BJ (cell line): ENCODE measurements around the gene OR6S1. TPM values are rescaled to one million over a fixed set of nuclear protein-coding genes. Genes with fewer than 3 reads are reported as not detected.

ENCODE experiments used
- CTCF ChIA-PET: fragments of 350-600 bp; formaldehyde crosslinking; extraction: SDS; loops from one replicate; lab custom pipeline; 2021; ENCODE audit warnings: antibody characterized with exemption, inconsistent platforms; lab: Yijun Ruan, JAX
- POLR2A ChIA-PET: fragments of 300-600 bp; sonication (Branson Sonifier 250); formaldehyde crosslinking; extraction: SDS; loops from one replicate; lab custom pipeline; 2021; ENCODE audit warnings: antibody characterized with exemption; lab: Charles Lee
- DNase-seq: peaks from one replicate; pipeline ENCODE4 v3.0.0-alpha.2; 2011; ENCODE audit warnings: low read depth
- H3K27me3 ChIP-seq: 2 replicates; pipeline ENCODE4 v1.6.0; 2011; ENCODE audit warnings: low read length; ENCODE audit not compliant: control insufficient read depth, insufficient read depth
- H3K36me3 ChIP-seq: 2 replicates; pipeline ENCODE4 v1.5.1; 2011; ENCODE audit warnings: low read length; ENCODE audit not compliant: control insufficient read depth, insufficient read depth
- H3K4me3 ChIP-seq: 2 replicates; pipeline ENCODE4 v1.5.1; 2011; ENCODE audit warnings: low read depth, mild to moderate bottlenecking, control low read depth, low read length
- CTCF ChIP-seq: IDR thresholded peaks from 2 replicates; pipeline ENCODE4 v1.5.1; 2011; ENCODE audit warnings: low read depth, mild to moderate bottlenecking, control low read depth, inconsistent platforms, low read length, moderate library complexity; ENCODE audit not compliant: insufficient read depth
- polyA plus RNA-seq: library from polyadenylated mRNA; depleted of rRNA; stranded (reverse); fragments of >200 nt; gene quantifications from 2 replicates; pipeline ENCODE4 v1.2.3, GENCODE V29; 2011

The OR6S1 gene
- polyA plus RNA-seq, 1 experiment = not detected

- ChIA-PET CTCF (interaction anchor here (0.9 to 2.4 kb wide), 5 partner anchors 17 to 60 kb away, joined by 3 to 13 read pairs (median 3); partner anchors contain the start of gene RNASE4), POLR2A (interaction anchor here (1.5 kb wide), 1 partner anchor 52 kb away, joined by 3 read pairs; no protein-coding TSS in a partner anchor)
- peaks cover 3% of the 10 kb centered on the region for H3K27me3 ChIP-seq
- H3K36me3 ChIP-seq = no peaks in the 10 kb centered on the region
- DNase-seq = no peak
- peak overlapping the region; percentile 20 for H3K4me3 ChIP-seq
- no peak for TF ChIP-seq CTCF
Measured at GRCh38 chr14:20630340-20631022, 11.0 kb downstream of the OR6S1 start.

- no peak for DNase-seq
- H3K36me3 ChIP-seq = no peaks in the 10 kb centered on the region
- H3K4me3 ChIP-seq = no peak overlapping the region
- peaks cover 3% of the 10 kb centered on the region for H3K27me3 ChIP-seq
- TF ChIP-seq CTCF = no peak
- CTCF ChIA-PET = interaction anchor here (1.2 kb wide), 1 partner anchor 53 kb away, joined by 3 read pairs; no protein-coding TSS in a partner anchor
- POLR2A ChIA-PET = no interaction called here
Measured at GRCh38 chr14:20628063-20628854, 13.2 kb downstream of the OR6S1 start.

GRCh38 chr14:20627346-20628027 is 14.0 kb downstream of the OR6S1 start:
- no peak for TF ChIP-seq CTCF
- DNase-seq = no peak
- H3K4me3 ChIP-seq = no peak overlapping the region
- CTCF ChIA-PET = interaction anchor here (1.2 kb wide), 1 partner anchor 54 kb away, joined by 3 read pairs; no protein-coding TSS in a partner anchor
- POLR2A ChIA-PET = no interaction called here
- H3K36me3 ChIP-seq = no peaks in the 10 kb centered on the region
- peaks cover 3% of the 10 kb centered on the region for H3K27me3 ChIP-seq

- TF ChIP-seq CTCF = no peak
- peaks cover 3% of the 10 kb centered on the region for H3K27me3 ChIP-seq
- DNase-seq = no peak
- no peaks in the 10 kb centered on the region for H3K36me3 ChIP-seq
- POLR2A ChIA-PET = no interaction called here
- no peak overlapping the region for H3K4me3 ChIP-seq
- CTCF ChIA-PET = interaction anchor here (1.0 to 1.1 kb wide), 2 partner anchors 21 to 65 kb away, joined by 3 read pairs; no protein-coding TSS in a partner anchor
Measured at GRCh38 chr14:20626274-20626673, 15.2 kb downstream of the OR6S1 start.
